ENCODE results near the gene ZNF280C. TPM values are rescaled to one million over a fixed set of nuclear protein-coding genes. Genes with fewer than 3 reads are reported as not detected.
"Not testable (repeated sequence)": the region's sequence is repeated elsewhere in the genome, so short reads cannot be mapped to it uniquely, and the experiment has no call there.

ZNF280C gene
- 2.3 and 2.7 TPM in 2 replicates for total RNA-seq

- DNase-seq (ENCODE audit: low read depth, low spot score): peak; percentile 63
Observed at GRCh38 chrX:130268449-130269170, at the start of gene ZNF280C. TSS of gene ZNF280C (minus strand) at chrX:130268899. CDS start at chrX:130260449, 8,450 bp downstream.

- no peak for DNase-seq (ENCODE audit: low read depth, low spot score)
Observed at GRCh38 chrX:130304587-130305368, 36.1 kb upstream of the ZNF280C start.

DNA sequence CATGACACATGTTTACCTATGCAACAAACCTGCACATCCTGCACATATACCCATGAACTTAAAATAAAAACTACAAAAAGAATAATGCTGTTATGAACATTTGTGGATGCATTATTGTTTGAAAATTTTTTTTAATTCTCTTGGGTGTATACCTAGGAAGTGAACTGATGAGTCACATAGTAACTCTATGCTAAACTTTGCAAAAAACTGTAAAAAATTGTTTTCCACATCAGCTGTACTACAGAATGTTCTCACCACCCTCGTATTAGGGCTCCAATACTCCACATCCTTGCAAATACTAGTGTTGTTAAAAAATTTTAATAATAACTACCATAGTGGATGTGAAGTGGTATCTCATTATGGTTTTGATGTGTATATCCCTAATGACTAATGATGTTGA is 33.3 kb upstream of the ZNF280C start:
- no peak for DNase-seq (ENCODE audit: low read depth, low spot score)

DNA sequence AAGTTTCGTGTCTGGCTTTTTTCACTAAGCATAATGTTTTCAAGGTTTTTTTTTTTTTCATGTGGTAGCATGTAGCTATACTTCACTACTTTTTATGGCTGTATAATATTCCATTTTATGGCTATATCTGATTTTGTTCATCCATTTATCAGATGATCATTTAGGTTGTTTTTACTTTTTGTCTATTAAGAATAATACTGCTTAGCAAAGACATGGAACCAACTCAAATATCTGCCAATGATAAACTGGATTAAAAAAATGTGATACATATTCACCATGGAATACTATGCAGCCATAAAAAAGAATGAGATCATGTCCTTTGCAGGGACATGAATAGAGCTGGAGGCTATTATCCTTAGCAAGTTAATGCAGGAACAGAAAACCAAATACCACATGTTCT is 32.7 kb upstream of the ZNF280C start:
- no peak for DNase-seq (ENCODE audit: low read depth, low spot score)

DNA sequence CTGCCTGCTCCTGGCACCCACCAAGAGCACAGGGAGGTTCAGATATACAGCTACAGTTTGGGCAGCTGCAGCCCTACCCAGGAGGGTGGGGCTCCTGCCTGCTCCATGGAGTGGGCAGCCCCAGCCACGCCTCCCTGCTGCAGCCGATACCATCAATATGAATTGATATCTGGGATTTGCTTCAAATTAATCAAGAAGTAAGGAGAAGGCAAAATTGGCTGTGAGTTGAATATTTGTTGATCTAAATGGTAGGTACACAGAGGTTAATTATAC is 31.2 kb upstream of the ZNF280C start:
- DNase-seq (ENCODE audit: low read depth, low spot score): no peak

DNA sequence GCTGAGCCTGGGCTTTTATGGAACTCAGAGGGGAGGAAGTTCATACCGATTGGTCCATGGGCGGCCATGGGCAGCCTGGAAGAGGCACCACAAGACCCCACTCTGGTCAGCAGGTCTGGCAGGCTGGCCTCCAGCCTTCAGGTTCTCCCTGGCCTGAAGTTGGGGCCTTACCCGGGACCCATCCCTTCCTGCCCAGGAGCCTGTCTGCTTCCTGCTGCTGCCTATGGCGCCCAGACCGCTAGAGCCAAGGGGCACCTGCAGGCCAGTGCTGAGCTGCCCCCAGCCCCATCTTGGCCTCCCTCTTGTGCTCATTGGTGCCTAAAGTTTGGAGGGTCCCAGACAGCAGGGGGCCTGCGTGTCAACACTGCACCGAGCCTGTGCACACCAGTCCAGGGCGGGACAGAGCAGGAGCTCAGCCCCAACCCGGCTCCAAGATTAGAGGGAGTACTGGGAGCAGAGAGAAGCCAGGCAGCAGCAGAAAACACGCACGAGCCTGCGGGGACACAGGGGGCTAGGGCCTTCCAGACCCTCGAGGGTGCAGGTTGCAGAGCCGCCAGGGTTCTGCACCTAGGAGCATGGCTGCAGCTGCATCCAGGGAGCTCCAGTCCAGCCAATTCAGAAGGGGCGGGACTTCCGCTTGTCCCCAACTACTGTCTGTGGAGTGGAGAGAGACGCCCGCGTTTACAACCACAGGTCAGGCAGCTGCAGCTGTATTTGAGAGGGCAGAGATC is 30.7 kb upstream of the ZNF280C start:
- DNase-seq (ENCODE audit: low read depth, low spot score): no peak

DNA sequence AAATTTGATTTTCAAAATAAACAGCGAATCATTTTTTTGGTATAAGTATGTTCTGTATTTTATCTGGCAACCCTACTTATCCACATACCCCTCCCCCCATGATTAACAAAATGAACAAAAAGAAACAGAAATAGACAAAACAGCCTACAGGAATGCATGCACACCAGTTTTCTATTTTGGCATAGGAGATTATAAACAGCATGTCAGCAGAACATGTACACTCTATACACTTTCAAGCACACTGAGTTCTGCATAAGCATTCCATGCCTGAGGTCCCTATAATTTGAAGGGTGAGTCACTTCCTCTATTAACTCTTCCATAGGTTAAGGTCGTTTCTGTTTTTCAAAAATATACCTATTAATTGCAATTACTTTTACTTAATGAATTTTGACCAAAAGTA is 28.0 kb upstream of the ZNF280C start:
- no peak for DNase-seq (ENCODE audit: low read depth, low spot score)

- DNase-seq (ENCODE audit: low read depth, low spot score): no peak
Observed at GRCh38 chrX:130296297-130296678, 27.6 kb upstream of the ZNF280C start.

DNA sequence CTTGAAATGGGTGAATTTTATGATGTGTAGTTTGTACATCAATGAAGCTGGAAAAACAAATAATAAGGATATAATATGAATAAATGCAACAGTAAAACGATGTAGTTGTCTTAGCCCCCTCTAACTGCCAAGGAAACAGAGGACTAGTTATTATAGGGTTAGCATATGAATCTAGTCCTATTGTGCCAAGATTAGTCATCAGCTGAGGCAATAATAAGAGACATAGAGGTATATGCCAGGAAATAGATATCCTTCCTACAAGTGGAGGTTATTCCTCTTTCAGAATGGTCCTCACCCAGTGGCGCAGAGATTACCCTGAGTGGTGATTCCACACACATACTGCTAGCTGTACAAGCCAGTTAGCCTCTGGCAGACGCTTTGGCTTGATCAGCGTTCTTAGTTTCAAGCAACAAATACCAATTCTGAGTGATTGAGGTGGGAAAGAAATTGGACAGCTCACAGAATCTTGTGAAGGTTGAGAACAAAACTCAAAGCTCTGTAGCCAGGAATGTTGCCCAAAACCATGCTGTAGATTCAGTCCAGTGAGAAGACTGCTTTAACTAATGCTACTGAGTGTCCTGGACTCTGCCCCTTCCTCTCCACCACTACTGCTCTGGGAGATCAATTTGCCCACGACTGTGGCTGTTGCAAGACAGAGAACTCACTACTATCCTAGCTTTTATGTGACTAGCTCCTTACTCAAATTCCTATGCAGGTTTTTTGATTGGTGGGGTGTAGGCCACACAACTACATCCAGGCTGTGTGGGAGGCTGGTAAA is 27.0 kb upstream of the ZNF280C start:
- no peak for DNase-seq (ENCODE audit: low read depth, low spot score)

DNA sequence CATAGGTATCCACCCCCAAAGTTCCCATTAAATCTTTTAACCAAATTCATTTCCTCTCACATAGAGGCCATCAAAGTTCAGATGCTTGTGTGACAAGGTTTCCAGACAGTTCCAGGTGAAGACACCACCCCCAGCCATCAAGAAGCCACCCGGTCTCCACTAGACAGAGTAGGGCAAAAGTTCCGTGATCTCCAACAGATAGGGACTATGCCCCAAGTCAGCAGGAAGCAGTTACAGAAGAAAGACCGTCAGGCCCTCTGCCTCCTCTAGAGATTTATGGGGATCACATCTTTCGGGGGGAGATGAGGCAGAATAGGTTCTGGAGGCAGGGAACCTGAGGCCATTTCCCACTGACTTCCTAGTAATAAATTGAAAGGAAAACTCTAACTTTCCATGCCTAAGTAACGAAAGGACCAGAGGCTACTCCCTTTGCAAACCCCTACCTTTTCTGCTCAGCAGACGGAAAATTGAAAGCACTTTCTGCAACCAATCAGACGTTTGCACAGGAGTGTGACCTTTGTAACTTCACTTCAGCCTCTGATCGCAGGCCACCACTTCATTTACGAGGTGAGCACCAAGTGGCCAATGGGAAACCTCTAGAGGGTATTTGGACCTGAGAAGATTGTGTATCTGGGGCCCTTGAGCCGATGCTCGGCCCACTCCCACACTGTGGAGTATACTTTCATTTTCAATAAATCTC is 18.5 kb upstream of the ZNF280C start:
- DNase-seq (ENCODE audit: low read depth, low spot score): no peak

DNA sequence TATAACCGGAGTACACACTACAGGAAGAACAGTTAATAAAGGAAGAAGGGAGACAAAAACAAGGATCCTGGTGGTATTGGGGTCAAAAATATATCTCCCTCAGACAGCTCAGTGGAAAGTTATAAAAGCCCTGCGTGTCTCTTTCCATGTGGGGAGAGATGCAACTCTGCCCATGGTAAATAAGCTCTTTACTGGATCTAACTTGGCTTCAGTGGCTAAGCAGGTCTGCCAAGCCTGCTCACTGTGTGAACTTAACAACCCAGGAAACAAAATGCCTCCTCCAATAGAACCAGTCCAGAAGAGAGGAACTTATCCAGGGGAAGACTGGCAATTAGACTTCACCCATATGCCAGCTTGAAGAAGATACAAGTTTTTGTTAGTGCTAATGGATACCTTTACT is 17.0 kb upstream of the ZNF280C start:
- no peak for DNase-seq (ENCODE audit: low read depth, low spot score)

GRCh38 chrX:130285069-130285620 is 16.4 kb upstream of the ZNF280C start:
- DNase-seq (ENCODE audit: low read depth, low spot score): no peak

- no peak for DNase-seq (ENCODE audit: low read depth, low spot score)
Observed at GRCh38 chrX:130282151-130282550, 13.5 kb upstream of the ZNF280C start.

DNA sequence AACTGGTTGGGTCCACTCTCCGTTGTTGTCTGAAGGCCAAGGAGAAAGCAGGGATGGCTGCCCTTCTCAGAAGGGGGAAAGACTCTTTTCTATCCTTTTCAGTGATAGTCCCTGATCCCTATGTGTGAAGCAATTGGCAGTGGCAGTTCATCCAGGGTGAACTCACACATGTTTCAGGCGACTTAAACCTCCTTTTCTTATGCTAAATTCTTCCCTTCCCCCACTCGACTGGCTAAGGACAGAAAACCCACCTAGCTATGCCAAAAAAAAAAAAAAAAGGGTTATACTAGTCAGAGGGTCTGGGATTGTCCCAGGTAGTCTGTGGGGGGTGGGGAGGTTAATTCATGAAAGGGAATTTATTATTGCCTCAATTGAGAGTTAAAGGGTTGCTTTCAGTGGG is 12.2 kb upstream of the ZNF280C start:
- DNase-seq (ENCODE audit: low read depth, low spot score): no peak

DNA sequence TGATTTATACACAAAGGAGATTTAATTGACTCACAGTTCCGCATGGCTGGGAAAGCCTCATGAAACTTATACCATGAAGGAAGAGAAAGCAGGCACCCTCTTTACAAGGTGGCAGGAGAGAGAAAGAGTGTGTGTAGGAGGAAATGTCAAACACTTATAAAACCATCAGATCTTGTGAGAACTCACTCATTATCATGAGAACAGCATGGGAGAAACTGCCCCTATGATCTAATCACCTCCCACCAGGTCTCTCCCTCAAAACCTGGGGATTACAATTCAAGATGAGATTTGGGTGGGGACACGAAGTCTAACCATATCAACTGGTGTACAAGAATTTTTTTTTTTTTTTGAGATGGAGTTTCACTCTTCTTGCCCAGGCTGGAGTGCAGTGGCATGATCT is 3.6 kb upstream of the ZNF280C start:
- DNase-seq (ENCODE audit: low read depth, low spot score): not testable (repeated sequence)

DNA sequence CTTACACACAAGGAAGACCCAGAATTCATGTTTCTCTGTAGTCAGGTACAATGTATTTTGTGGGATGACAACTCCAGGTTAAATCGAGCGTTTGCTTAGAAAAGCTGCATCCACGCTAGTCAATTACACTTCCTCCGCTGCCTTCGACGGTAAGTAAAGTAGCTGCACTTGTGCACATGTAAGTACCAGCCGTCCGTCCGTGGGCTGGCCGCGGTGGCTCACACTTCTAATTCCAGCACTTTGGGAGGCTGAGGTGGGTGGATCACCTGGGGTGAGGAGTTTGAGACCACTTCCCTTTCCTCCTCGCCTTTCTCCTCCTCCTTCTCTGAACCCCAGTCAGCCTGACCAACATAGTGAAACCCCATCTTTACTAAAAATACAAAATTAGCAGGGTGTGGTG is 692 bp upstream of the ZNF280C start:
- not testable (repeated sequence) for DNase-seq (ENCODE audit: low read depth, low spot score)

GRCh38 chrX:130267956-130268448 is 697 bp downstream of the ZNF280C start:
- no peak for DNase-seq (ENCODE audit: low read depth, low spot score)

DNA sequence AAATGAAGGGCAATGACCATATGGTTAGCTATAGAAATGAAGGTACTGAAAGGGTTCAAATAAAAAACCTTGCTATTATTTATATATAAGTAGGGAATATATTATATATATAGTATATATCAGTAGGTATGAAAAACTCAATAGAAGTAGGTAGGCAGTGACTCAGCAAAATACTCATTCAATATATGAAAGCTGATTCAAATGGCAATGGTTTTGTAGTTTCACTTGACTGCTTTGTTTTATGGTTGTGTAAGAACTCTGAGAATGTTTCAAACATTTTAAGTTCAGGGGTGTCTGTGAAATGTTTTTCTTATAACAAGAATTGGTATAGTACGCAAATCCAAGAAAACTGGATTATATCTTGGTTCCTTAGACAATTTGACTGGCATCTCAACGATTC is 4.1 kb downstream of the ZNF280C start:
- DNase-seq (ENCODE audit: low read depth, low spot score): no peak

- no peak for DNase-seq (ENCODE audit: low read depth, low spot score)
Observed at GRCh38 chrX:130263016-130263415, 5.7 kb downstream of the ZNF280C start.

GRCh38 chrX:130262231-130262630 is 6.5 kb downstream of the ZNF280C start:
- no peak for DNase-seq (ENCODE audit: low read depth, low spot score)
